GM18907 (cell line): ENCODE results near the gene AK8.
A peak's percentile ranks its signal among the peaks of the same experiment; 100 is the strongest.

Source experiments
- ATAC-seq: cut with Tn5 transposase; IDR thresholded peaks from one replicate; pipeline ENCODE4 v1.9.1; 2021; ENCODE audit warnings: mild to moderate bottlenecking, moderate library complexity; ENCODE audit not compliant: unreplicated experiment

The AK8 gene

GRCh38 chr9:132887181-132888120 lies 9.4 kb upstream of the AK8 start:
- no peak for ATAC-seq

GRCh38 chr9:132886334-132886725 lies 8.2 kb upstream of the AK8 start:
- no peak for ATAC-seq

GRCh38 chr9:132885720-132886333 lies 7.7 kb upstream of the AK8 start:
- no peak for ATAC-seq

- ATAC-seq: no peak
Measured at GRCh38 chr9:132883349-132884294, 5.5 kb upstream of the AK8 start.

GRCh38 chr9:132882616-132883015 lies 4.5 kb upstream of the AK8 start:
- no peak for ATAC-seq

- ATAC-seq: no peak
Measured at GRCh38 chr9:132881826-132882225, 3.7 kb upstream of the AK8 start.

GRCh38 chr9:132880324-132880661 lies 2.2 kb upstream of the AK8 start:
- no peak for ATAC-seq

GRCh38 chr9:132879457-132880323 lies 1.6 kb upstream of the AK8 start:
- ATAC-seq: no peak

- no peak for ATAC-seq
Measured at GRCh38 chr9:132878695-132879456, 792 bp upstream of the AK8 start, which contains the start of gene SPACA9. TSS of gene SPACA9 (plus strand) at chr9:132878898. CDS start at chr9:132883948, 5,050 bp downstream.

GRCh38 chr9:132877458-132877823 lies 643 bp downstream of the AK8 start:
- ATAC-seq: peak; percentile 7

GRCh38 chr9:132876849-132877248 lies 1.2 kb downstream of the AK8 start:
- no peak for ATAC-seq

GRCh38 chr9:132875159-132875558 lies 2.9 kb downstream of the AK8 start:
- ATAC-seq: no peak

GRCh38 chr9:132873403-132873802 lies 4.7 kb downstream of the AK8 start:
- ATAC-seq: no peak

GRCh38 chr9:132869266-132869665 lies 8.8 kb downstream of the AK8 start:
- ATAC-seq: no peak

GRCh38 chr9:132866898-132867297 lies 11.2 kb downstream of the AK8 start:
- no peak for ATAC-seq

GRCh38 chr9:132864691-132865090 lies 13.4 kb downstream of the AK8 start:
- no peak for ATAC-seq

GRCh38 chr9:132864277-132864676 lies 13.8 kb downstream of the AK8 start:
- no peak for ATAC-seq

- ATAC-seq: no peak
Measured at GRCh38 chr9:132863096-132863495, 15.0 kb downstream of the AK8 start.

- ATAC-seq: no peak
Measured at GRCh38 chr9:132862533-132862932, 15.6 kb downstream of the AK8 start.

GRCh38 chr9:132861666-132862065 lies 16.4 kb downstream of the AK8 start:
- no peak for ATAC-seq
